NOMO-1 treated with DMSO at 0.1 percent for 48 hours (cell line): ENCODE data around the gene POU6F1.
"Not testable (repeated sequence)": the region's sequence is repeated elsewhere in the genome, so short reads cannot be mapped to it uniquely, and the experiment has no call there.

Source experiments
- DNase-seq: peaks from one replicate; lab custom pipeline; 2025; ENCODE audit not compliant: unreplicated experiment; lab: John Stamatoyannopoulos, UW

The POU6F1 gene

DNA sequence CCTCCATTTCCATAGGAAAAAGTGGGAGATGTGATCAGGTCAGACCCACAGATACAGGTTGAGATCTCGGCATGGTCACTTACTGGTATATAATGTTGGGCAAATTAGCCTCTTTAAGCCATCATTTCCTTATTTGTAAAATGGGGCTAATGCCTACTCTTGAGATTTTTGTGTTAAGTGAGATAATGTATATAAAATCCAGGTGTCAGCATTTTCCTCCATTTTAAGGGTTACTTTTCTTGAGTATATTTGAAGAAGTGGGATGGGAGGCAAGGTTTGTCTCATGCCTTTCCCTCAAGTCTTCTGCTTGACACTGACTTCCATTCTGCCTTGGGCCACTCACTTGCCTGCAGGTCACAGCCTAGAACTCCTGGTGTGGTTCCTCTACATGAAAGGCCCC lies 10.1 kb upstream of the POU6F1 start:
- DNase-seq, result no peak

GRCh38 chr12:51227112-51227511 lies 9.2 kb upstream of the POU6F1 start:
- DNase-seq, result not testable (repeated sequence)

GRCh38 chr12:51225771-51226170 lies 7.9 kb upstream of the POU6F1 start:
- no peak for DNase-seq

DNA sequence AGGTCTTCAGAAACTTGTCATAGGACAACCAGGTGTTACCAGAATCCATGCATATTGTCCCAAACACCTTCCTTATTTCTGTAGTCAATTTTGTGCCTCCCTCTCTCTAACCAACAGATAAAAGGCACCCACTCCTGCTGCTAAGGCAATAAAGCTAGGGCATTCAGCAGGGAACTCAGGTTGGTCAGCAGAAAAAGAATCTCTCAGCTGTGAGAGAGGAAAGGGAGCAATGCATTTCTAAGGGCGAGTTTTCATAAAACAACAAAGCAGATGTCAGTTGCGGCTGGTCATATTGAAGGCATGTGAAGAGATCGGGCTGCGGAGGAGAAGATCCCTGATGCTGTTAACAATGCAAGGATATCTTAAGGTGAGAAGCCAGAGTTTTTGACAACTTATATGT lies 7.4 kb upstream of the POU6F1 start:
- DNase-seq, result no peak

- no peak for DNase-seq
These were observed 6.8 kb upstream of the POU6F1 start for GRCh38 chr12:51224625-51225024.

DNA sequence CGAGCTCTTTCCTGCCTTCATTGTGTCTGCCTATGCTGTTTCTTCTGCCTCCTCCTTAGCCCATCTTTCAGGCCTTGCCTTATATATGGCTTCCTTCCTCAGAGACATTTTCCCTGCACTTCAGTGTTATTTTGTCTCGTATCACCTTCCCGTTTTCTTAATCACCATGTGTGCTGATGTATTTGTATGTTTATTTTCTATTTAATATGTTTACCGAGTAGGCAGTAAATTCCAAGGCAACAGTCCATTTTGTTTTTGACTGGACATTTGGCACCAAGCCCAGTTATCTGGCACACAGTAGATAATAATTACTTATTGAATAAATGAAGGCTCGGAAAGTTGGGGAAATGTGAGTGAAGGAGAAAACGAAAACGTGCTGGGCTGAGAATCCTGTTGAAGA lies 4.6 kb upstream of the POU6F1 start:
- no peak for DNase-seq

DNA sequence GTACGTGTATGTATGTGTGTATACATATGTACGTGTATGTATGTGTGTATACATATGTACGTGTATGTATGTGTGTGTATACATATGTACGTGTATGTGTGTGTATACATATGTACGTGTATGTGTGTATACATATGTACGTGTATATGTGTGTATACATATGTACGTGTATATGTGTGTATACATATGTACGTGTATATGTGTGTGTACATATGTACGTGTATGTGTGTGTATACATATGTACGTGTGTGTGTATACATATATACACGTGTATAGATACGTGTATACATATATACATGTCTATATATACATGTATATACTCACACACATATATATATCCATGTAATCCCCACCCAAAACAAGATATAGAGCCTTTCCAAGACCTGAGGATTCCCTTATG lies 2.0 kb upstream of the POU6F1 start:
- DNase-seq, result not testable (repeated sequence)

DNA sequence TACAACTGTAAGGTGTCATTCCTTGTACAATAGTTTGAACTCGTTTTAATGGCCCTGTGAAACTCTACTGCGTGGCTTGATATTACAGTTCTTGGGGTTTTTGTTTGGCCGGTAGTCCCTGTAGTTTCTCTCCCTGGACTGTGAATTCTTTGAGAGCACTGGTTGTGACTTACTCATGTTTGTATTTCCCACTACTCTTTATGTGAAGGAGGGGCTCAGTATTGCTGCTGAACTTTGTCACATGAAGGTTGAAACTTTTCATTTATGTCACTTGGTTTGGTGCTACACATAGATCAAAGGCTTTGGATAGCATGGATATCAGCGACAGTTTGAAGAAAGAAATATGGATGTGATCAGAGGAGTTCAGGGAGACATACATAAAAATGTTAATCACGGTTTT lies 1.5 kb upstream of the POU6F1 start:
- DNase-seq, result no peak

- DNase-seq, result no peak
These were observed 822 bp upstream of the POU6F1 start for GRCh38 chr12:51218607-51219161.

- DNase-seq, result no peak
These were observed 512 bp downstream of the POU6F1 start for GRCh38 chr12:51217133-51217967.

GRCh38 chr12:51216642-51217041 lies 1.2 kb downstream of the POU6F1 start:
- no peak for DNase-seq

DNA sequence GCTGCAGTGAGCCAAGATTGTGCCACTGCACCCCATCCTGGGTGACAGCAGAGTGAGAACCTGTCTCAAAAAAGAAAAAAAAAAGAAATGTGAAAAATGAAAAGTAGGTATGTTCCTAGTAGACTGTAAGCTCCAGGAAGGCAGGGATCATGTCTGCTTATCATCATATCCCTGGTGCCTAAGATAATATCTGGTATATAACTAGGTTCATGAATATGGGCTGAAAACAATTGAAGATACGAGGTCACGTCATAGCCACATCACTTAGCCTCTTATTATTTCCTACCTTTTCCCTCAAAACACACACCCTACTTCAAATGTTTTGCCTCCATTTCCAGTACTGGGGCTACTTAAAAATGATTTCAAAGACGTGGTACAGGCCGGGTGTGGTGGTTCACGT lies 3.0 kb downstream of the POU6F1 start:
- DNase-seq, result no peak

- DNase-seq, result no peak
These were observed 7.0 kb downstream of the POU6F1 start for GRCh38 chr12:51210690-51211395.

GRCh38 chr12:51209259-51209658 lies 8.6 kb downstream of the POU6F1 start:
- no peak for DNase-seq

DNA sequence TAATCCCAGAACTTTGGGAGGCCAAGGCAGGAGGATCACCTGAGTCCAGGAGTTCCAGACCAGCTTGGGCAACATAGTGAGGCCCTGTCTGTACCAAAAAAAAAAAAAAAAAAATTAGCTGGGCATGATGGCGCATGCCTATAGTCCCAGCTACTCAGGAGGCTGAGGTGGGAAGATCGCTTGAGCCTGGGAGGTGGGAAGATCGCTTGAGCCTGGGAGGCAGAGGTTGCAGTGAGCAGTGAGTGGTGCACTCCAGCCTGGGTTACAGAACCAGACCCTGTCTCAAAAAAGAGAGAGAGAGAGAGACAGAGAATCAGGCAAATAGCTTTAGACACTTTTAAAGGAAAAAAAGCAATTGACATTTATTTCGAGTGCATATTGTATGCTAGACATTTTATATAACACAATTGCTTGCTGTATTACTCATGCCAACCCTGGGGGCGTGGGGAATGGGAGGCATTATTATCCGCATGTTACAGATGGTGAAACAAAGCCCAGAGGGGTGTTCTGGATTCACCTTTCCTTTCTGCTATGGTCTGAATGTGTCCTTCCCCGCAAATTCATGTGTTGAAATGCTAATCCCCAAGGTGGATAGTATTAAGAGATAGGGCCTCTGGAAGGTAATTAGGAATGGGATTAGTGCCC lies 9.7 kb downstream of the POU6F1 start:
- no peak for DNase-seq

DNA sequence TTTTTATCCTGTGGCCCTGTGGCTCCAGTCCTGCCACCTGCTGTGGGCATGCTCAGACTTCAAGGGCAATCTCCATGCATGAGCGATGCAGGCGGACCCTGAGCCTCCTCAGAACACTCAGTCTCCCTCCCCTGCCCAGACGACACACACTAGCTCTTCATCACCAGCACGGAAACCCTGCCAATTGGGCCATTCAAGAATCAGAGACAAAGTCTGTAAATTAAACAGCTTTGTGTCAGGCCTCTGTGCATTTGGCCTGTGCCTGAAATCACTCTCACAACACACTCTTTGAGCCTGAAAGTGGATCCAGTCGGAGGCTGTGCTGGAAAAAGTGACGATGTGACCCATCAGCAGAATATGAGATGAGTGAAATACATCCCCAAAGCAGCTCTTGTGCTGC lies 12.5 kb downstream of the POU6F1 start:
- DNase-seq, result no peak

DNA sequence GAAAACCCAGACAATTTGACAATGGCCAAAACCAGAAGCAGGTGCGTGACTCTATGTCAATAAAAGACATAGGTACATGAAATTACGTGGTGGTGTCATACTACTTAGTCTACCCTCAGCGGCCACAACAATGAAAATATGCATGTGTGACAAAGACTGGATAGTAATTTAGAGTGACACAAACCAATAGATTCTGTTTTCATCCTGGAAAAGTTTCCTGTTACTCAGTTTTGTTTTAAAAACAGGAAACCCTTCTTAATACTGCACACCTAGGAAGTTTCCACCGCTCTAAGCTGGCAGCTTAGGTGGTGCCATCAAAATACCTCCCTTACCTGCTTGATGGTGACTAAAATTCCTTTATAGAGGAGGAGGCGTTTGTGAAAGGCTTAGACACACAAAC lies 15.1 kb downstream of the POU6F1 start:
- DNase-seq, result no peak

DNA sequence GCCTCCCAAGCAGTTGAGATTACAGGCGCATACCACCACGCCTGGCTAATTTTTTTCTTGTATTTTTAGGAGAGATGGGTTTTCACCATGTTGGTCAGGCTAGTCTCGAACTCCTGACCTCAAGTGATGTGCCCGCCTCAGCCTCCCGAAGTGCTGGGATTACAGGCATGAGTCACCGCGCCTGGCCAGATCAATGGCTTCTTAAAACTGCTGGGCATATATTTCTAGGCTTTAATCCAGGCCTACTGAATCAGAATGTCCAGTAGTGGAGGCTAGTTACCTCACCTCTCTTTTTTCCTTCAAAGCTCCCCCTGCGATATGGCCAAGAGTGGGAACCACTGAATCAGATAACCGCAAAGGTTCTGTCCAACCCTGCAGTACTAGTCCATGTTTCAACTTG lies 17.1 kb downstream of the POU6F1 start:
- DNase-seq, result no peak

DNA sequence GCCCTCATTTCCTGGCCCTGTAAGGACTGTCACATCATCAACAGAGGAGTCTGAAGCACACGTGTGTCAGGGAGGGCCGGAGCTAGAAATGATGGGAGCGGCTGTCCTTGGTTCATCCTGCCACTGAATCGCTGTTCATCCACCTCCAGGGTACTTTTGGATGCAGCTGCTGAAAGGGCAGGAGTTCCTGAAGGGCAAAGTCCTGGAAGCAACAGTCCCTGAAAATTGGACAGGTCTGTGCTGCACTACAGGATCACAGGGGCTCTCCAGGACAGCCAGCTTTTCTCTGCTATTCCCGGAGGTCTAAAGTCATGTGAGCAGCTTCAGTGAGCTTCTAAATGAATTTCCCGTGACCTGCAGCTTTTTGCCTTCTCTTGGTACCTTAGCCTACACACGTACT lies 17.7 kb downstream of the POU6F1 start:
- no peak for DNase-seq

DNA sequence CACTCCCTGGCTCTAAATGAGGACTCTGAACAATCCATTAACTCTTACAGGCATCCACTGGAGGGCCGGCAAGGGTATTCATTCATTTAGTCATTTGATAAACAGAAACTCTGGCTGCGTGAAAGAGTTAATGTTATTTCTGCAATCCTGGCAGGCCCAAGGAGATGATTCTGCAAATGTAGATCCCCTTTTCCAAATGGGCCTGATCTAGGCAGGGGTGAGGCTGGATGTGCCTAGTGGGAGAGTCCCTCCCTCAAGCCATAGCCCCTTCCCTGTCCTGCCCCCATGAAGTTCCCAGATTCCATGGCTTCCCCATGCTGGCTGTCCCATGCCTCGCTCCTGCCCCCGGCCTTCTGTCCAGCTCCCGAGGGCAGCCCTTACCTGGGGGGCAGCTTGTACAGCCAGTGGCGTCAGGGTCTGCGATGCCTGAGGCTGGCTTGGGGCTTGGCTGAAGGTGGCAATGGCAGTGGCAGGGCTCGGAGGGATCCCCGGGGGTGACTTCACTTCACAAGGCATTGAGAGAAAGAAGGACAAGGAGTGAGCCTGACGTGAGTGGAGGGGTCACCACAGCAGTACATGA lies 18.4 kb downstream of the POU6F1 start:
- DNase-seq, result no peak

GRCh38 chr12:51198568-51199365 lies 19.1 kb downstream of the POU6F1 start:
- DNase-seq, result no peak
